ENCODE results near the gene TMC7.

GRCh38 chr16:18999045-18999393 lies 15.3 kb downstream of the TMC7 start:
- TF ChIP-seq CTCF (IDR thresholded peaks at IDR 0.05; ENCODE audit: insufficient read depth, low read length) (no peak), POLR2AphosphoS5 (IDR thresholded peaks at IDR 0.05; ENCODE audit: low read depth) (no peak), GABPA (IDR thresholded peaks at IDR 0.05; ENCODE audit: low read depth) (no peak), REST (IDR thresholded peaks at IDR 0.05; ENCODE audit: insufficient replicate concordance, low read depth) (no peak), SPI1 (IDR thresholded peaks at IDR 0.05; ENCODE audit: borderline replicate concordance, low read depth) (no peak)
